H9 (cell line): ENCODE results near the gene PRRC2B. TPM values are rescaled to one million over a fixed set of nuclear protein-coding genes. Genes with fewer than 3 reads are reported as not detected.

Experiments used
- DNase-seq: peaks from one replicate; pipeline ENCODE4 v3.0.0-alpha.2; 2017
- H2AFZ ChIP-seq: one replicate; pipeline ENCODE4 v1.6.1; 2013; ENCODE audit warnings: mild to moderate bottlenecking, low read length, control low read depth, moderate library complexity
- H2AK5ac ChIP-seq: 2 replicates; pipeline ENCODE4 v1.6.1; 2013; ENCODE audit warnings: low read length, control low read depth, mixed read lengths; ENCODE audit not compliant: insufficient read length
- H2BK120ac ChIP-seq: one replicate; pipeline ENCODE4 v1.6.1; 2013; ENCODE audit warnings: low read depth, mild to moderate bottlenecking, low read length, control low read depth, inconsistent platforms; ENCODE audit not compliant: poor library complexity, severe bottlenecking
- H2BK12ac ChIP-seq: 2 replicates; pipeline ENCODE4 v1.6.1; 2013; ENCODE audit warnings: low read length, control low read depth, mixed read lengths, low read depth; ENCODE audit not compliant: insufficient read length
- H2BK15ac ChIP-seq: 2 replicates; pipeline ENCODE4 v1.6.1; 2013; ENCODE audit warnings: low read depth, low read length, control low read depth
- H2BK20ac ChIP-seq: one replicate; pipeline ENCODE4 v1.6.1; 2013; ENCODE audit warnings: low read depth, mild to moderate bottlenecking, low read length, control low read depth, inconsistent platforms; ENCODE audit not compliant: poor library complexity, severe bottlenecking
- H2BK5ac ChIP-seq: 2 replicates; pipeline ENCODE4 v1.6.1; 2013; ENCODE audit warnings: low read length, control low read depth, mixed read lengths; ENCODE audit not compliant: insufficient read length
- H3K14ac ChIP-seq: 2 replicates; pipeline ENCODE4 v1.6.1; 2013; ENCODE audit warnings: low read length, control low read depth; ENCODE audit not compliant: insufficient read depth
- H3K18ac ChIP-seq: 2 replicates; pipeline ENCODE4 v1.6.1; 2013; ENCODE audit warnings: low read depth, mild to moderate bottlenecking, mixed read lengths, low read length, control low read depth; ENCODE audit not compliant: insufficient read length
- H3K23ac ChIP-seq: 2 replicates; pipeline ENCODE4 v1.6.1; 2013; ENCODE audit warnings: low read length, control low read depth, mixed read lengths, low read depth; ENCODE audit not compliant: insufficient read length
- H3K23me2 ChIP-seq: 2 replicates; pipeline ENCODE4 v1.6.1; 2013; ENCODE audit warnings: low read depth, mild to moderate bottlenecking, mixed read lengths, low read length, control low read depth; ENCODE audit not compliant: insufficient read length, poor library complexity, severe bottlenecking
- H3K27ac ChIP-seq: 2 replicates; pipeline ENCODE4 v1.5.1; 2013; ENCODE audit warnings: low read length, control low read depth, mixed read lengths, low read depth; ENCODE audit not compliant: insufficient read length
- H3K27me3 ChIP-seq: 2 replicates; pipeline ENCODE4 v1.6.1; 2013; ENCODE audit warnings: low read length, control low read depth, inconsistent platforms; ENCODE audit not compliant: insufficient read depth
- H3K4ac ChIP-seq: 2 replicates; pipeline ENCODE4 v1.6.1; 2013; ENCODE audit warnings: low read depth, mild to moderate bottlenecking, control low read depth, inconsistent platforms, low read length, moderate library complexity
- H3K4me1 ChIP-seq: 2 replicates; pipeline ENCODE4 v1.6.1; 2013; ENCODE audit warnings: low read length, control low read depth, inconsistent platforms; ENCODE audit not compliant: insufficient read depth
- H3K4me2 ChIP-seq: 2 replicates; pipeline ENCODE4 v1.6.1; 2013; ENCODE audit warnings: low read length, control low read depth, mixed read lengths; ENCODE audit not compliant: insufficient read length, insufficient read depth
- H3K56ac ChIP-seq: 2 replicates; pipeline ENCODE4 v1.6.1; 2013; ENCODE audit warnings: low read depth, mild to moderate bottlenecking, mixed read lengths, low read length, control low read depth; ENCODE audit not compliant: insufficient read length
- H3K79me1 ChIP-seq: 2 replicates; pipeline ENCODE4 v1.6.1; 2013; ENCODE audit warnings: low read depth, mild to moderate bottlenecking, moderate library complexity, low read length, control low read depth, inconsistent platforms; ENCODE audit not compliant: insufficient read depth, poor library complexity, severe bottlenecking
- H3K79me2 ChIP-seq: 2 replicates; pipeline ENCODE4 v1.6.1; 2013; ENCODE audit warnings: low read length, control low read depth, inconsistent platforms; ENCODE audit not compliant: insufficient read depth
- H3K9ac ChIP-seq: 2 replicates; pipeline ENCODE4 v1.6.1; 2013; ENCODE audit warnings: low read length, control low read depth, mixed read lengths; ENCODE audit not compliant: insufficient read length; ENCODE audit errors: extremely low read depth
- H3K9me3 ChIP-seq: one replicate; pipeline ENCODE4 v1.6.1; 2013; ENCODE audit warnings: low read depth, low read length, inconsistent platforms; ENCODE audit not compliant: control insufficient read depth
- H3T11ph ChIP-seq: one replicate; pipeline ENCODE4 v1.6.1; 2013; ENCODE audit warnings: mild to moderate bottlenecking, low read length, control low read depth, inconsistent platforms
- H4K20me1 ChIP-seq: one replicate; pipeline ENCODE4 v1.6.1; 2013; ENCODE audit not compliant: control insufficient read depth, insufficient read length, insufficient read depth
- H4K5ac ChIP-seq: 2 replicates; pipeline ENCODE4 v1.6.1; 2013; ENCODE audit warnings: low read depth, mild to moderate bottlenecking, mixed read lengths, low read length, control low read depth; ENCODE audit not compliant: insufficient read length
- H4K8ac ChIP-seq: replicated peaks from 2 replicates; pipeline ENCODE4 v1.6.1; 2013; ENCODE audit warnings: low read length, control low read depth, mixed read lengths, low read depth; ENCODE audit not compliant: insufficient read length
- H4K91ac ChIP-seq: 2 replicates; pipeline ENCODE4 v1.6.1; 2013; ENCODE audit warnings: low read depth, mild to moderate bottlenecking, moderate library complexity, mixed read lengths, low read length, control low read depth; ENCODE audit not compliant: insufficient read length
- H3K27ac Mint-ChIP-seq, 3 experiments: 2 replicates in 2 of 3; 3 replicates in 1 of 3; pipeline ENCODE4 v1.8.0; 2020 to 2021; ENCODE audit warnings: mixed read lengths in 3 of 3, mild to moderate bottlenecking in 1 of 3, moderate library complexity in 1 of 3
- H3K27me3 Mint-ChIP-seq: 2 replicates; pipeline ENCODE4 v1.8.0; 2021; ENCODE audit warnings: low read depth, mild to moderate bottlenecking, moderate library complexity, mixed read lengths
- H3K36me3 Mint-ChIP-seq, 3 experiments: 2 replicates in 2 of 3; 3 replicates in 1 of 3; pipeline ENCODE4 v1.8.0; 2020 to 2021; ENCODE audit warnings: low read depth in 3 of 3, mixed read lengths in 3 of 3; ENCODE audit not compliant: insufficient read depth in 1 of 3
- H3K4me1 Mint-ChIP-seq, 2 experiments: 2 replicates each; pipeline ENCODE4 v1.8.0; 2020; ENCODE audit warnings: mixed read lengths in 2 of 2
- H3K4me3 Mint-ChIP-seq, 2 experiments: 2 replicates in 1 of 2; 3 replicates in 1 of 2; pipeline ENCODE4 v1.8.0; 2020 to 2021; ENCODE audit warnings: mild to moderate bottlenecking in 2 of 2, mixed read lengths in 2 of 2, moderate library complexity in 1 of 2
- H3K9me3 Mint-ChIP-seq, 2 experiments: 2 replicates in 1 of 2; 3 replicates in 1 of 2; pipeline ENCODE4 v1.8.0; 2020; ENCODE audit warnings: mild to moderate bottlenecking in 2 of 2, mixed read lengths in 2 of 2, moderate library complexity in 1 of 2
- WGBS: extraction: QIAGEN DNeasy Blood & Tissue Kit; methylation state at CpG from one replicate; pipeline ENCODE4 v1.1.7; 2013; ENCODE audit warnings: missing lambda C conversion rate, low lambda C conversion rate, mixed read lengths; ENCODE audit not compliant: insufficient read length; ENCODE audit errors: extremely low coverage; 5-methylcytosine and 5-hydroxymethylcytosine counted together
- total RNA-seq: library from RNA; stranded (reverse); gene quantifications from 2 replicates; pipeline ENCODE4 v1.2.1, GENCODE V29; 2021
- TF ChIP-seq, protein P1 (sequence below): fragments of 200-600 bp; sonication (generic); conservative IDR thresholded peaks from 3 replicates; pipeline ENCODE4 v1.8.0; 2021; ENCODE audit warnings: antibody characterized with exemption, mild to moderate bottlenecking

Gene PRRC2B
- total RNA-seq, 1 experiment from 2014 or later = 251 TPM

DNA sequence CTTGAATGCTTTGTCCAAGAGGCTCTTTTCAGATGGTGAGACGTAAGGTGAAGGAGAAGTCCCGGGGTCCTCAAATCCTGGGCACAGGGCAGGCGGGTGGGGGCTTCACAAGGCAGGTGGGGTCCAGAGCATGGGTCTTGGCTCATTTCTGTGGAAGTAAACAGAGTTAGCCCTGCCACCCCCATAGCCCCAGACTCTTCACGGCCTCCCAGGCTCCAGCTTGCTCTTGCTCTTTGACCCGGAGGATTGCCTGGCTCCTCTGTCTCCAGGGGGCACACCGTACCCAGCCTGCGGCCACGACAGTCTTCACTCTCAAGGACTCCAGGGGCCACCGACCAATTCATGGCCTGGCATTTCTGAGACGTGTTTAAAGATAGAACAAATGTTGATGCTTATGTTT, 80.0 kb downstream of the PRRC2B start:
- H3K56ac ChIP-seq = no peak overlapping the region
- H3K27me3 ChIP-seq = no peaks in the 10 kb centered on the region
- no peaks in the 10 kb centered on the region for H4K20me1 ChIP-seq
- H2AK5ac ChIP-seq = no peak overlapping the region
- Mint-ChIP-seq H3K27ac (peak overlapping the region in 1 of 3 experiments; percentile 91; a peak in 3 of 7 replicates), H3K4me3 (no peak overlapping the region), H3K4me1 (peaks cover 0 to 3% of the 10 kb centered on the region in 2 experiments; a peak in 1 of 4 replicates), H3K36me3 (peaks cover 58 to 90% (median 89%) of the 10 kb centered on the region in 3 experiments), H3K9me3 (no peaks in the 10 kb centered on the region), H3K27me3 (no peaks in the 10 kb centered on the region; the same call in 1 of the 2 replicates)
- no peak overlapping the region for H3T11ph ChIP-seq
- WGBS = no CpG with 5 or more reads among the region's 10 CpGs
- no peak overlapping the region for H3K27ac ChIP-seq
- H4K8ac ChIP-seq = no peak overlapping the region
- H3K9me3 ChIP-seq = no peaks in the 10 kb centered on the region
- no peak overlapping the region for H3K18ac ChIP-seq
- H4K91ac ChIP-seq = no peak overlapping the region
- H2BK15ac ChIP-seq = no peak overlapping the region
- H3K79me1 ChIP-seq = no peaks in the 10 kb centered on the region
- no peak overlapping the region for H3K4me2 ChIP-seq
- H4K5ac ChIP-seq = no peak overlapping the region
- no peak overlapping the region for H2AFZ ChIP-seq
- no peaks in the 10 kb centered on the region for H3K79me2 ChIP-seq
- H3K23ac ChIP-seq = no peak overlapping the region
- no peak for DNase-seq
- H2BK120ac ChIP-seq = no peak overlapping the region
- TF ChIP-seq, protein P1, sequence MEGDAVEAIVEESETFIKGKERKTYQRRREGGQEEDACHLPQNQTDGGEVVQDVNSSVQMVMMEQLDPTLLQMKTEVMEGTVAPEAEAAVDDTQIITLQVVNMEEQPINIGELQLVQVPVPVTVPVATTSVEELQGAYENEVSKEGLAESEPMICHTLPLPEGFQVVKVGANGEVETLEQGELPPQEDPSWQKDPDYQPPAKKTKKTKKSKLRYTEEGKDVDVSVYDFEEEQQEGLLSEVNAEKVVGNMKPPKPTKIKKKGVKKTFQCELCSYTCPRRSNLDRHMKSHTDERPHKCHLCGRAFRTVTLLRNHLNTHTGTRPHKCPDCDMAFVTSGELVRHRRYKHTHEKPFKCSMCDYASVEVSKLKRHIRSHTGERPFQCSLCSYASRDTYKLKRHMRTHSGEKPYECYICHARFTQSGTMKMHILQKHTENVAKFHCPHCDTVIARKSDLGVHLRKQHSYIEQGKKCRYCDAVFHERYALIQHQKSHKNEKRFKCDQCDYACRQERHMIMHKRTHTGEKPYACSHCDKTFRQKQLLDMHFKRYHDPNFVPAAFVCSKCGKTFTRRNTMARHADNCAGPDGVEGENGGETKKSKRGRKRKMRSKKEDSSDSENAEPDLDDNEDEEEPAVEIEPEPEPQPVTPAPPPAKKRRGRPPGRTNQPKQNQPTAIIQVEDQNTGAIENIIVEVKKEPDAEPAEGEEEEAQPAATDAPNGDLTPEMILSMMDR = no peak
- no peak overlapping the region for H2BK12ac ChIP-seq
- H3K4me1 ChIP-seq = no peaks in the 10 kb centered on the region
- no peaks in the 10 kb centered on the region for H3K23me2 ChIP-seq
- H3K4ac ChIP-seq = no peak overlapping the region
- no peak overlapping the region for H2BK5ac ChIP-seq
- H3K9ac ChIP-seq = no peak overlapping the region
- H3K14ac ChIP-seq = no peak overlapping the region
- no peak overlapping the region for H2BK20ac ChIP-seq
